GM12878 (cell line): ENCODE data around the gene PPP2R5C. TPM values are rescaled to one million over a fixed set of nuclear protein-coding genes. Genes with fewer than 3 reads are reported as not detected.

Experiments
- ATAC-seq: fragments of 200-7000 bp; cut with Tn5 transposase; 3 replicates; pipeline ENCODE4 v1.9.1; 2020; ENCODE audit warnings: mild to moderate bottlenecking, moderate library complexity
- BruUV-seq: library from RNA; stranded (reverse); fragments of 400-500 nt; replicated peaks from 2 replicates; lab custom pipeline; 2021; lab: Mats Ljungman, UMichigan
- CTCF ChIA-PET: fragments of 300-600 bp; sonication (Branson Sonifier 250); formaldehyde crosslinking; extraction: SDS; loops from one replicate; lab custom pipeline; 2021; ENCODE audit warnings: inconsistent platforms; lab: Yijun Ruan, JAX
- POLR2A ChIA-PET: fragments of 350-600 bp; formaldehyde crosslinking; extraction: SDS; loops from one replicate; lab custom pipeline; 2021; ENCODE audit warnings: inconsistent platforms; lab: Charles Lee
- RAD21 ChIA-PET: fragments of 300-600 bp; sonication (Branson Sonifier 250); formaldehyde crosslinking; loops from one replicate; lab custom pipeline; 2023; ENCODE audit warnings: antibody characterized with exemption; ENCODE audit not compliant: unreplicated experiment; lab: Charles Lee
- SMC1A ChIA-PET: fragments of 300-600 bp; sonication (Branson Sonifier 250); formaldehyde crosslinking; loops from one replicate; lab custom pipeline; 2023; ENCODE audit not compliant: unreplicated experiment, uncharacterized antibody; lab: Charles Lee
- DNase-seq: peaks from one replicate; pipeline ENCODE4 v3.0.0-alpha.2; 2011; ENCODE audit warnings: low read depth, low spot score
- FAIRE-seq: peaks from 3 replicates; lab custom pipeline; 2011; peaks lifted over from hg19 to GRCh38; lab: Jason Lieb, UNC
- H2AFZ ChIP-seq: 2 replicates; pipeline ENCODE4 v1.6.0; 2011; ENCODE audit warnings: low read depth, low read length, control low read depth; ENCODE audit not compliant: control insufficient read depth
- H3K27ac ChIP-seq: 2 replicates; pipeline ENCODE4 v1.5.1; 2011; ENCODE audit warnings: control low read depth; ENCODE audit not compliant: control insufficient read depth, insufficient read depth
- H3K27me3 ChIP-seq, 2 experiments: replicated peaks in 1 of 2; 2 replicates each; pipeline versions ENCODE4 v1.6.0 to v1.6.1; 2011; ENCODE audit warnings: low read length in 1 of 2; ENCODE audit not compliant: control insufficient read depth in 2 of 2, insufficient read depth in 2 of 2
- H3K36me3 ChIP-seq, 2 experiments: 2 replicates each; pipeline ENCODE4 v1.5.1; 2011; ENCODE audit warnings: low read length in 1 of 2; ENCODE audit not compliant: control insufficient read depth in 2 of 2, insufficient read depth in 2 of 2
- H3K4me1 ChIP-seq: 2 replicates; pipeline ENCODE4 v1.6.1; 2011; ENCODE audit warnings: mild to moderate bottlenecking, low read length, moderate library complexity, mixed read lengths; ENCODE audit not compliant: control insufficient read depth, insufficient read depth
- H3K4me2 ChIP-seq: 2 replicates; pipeline ENCODE4 v1.6.0; 2011; ENCODE audit warnings: control low read depth; ENCODE audit not compliant: control insufficient read depth, insufficient read depth
- H3K4me3 ChIP-seq: fragments of 200-600 bp; sonication (generic); 2 replicates; pipeline ENCODE4 v1.5.1; 2016
- H3K79me2 ChIP-seq: 2 replicates; pipeline ENCODE4 v1.6.0; 2011; ENCODE audit warnings: low read length; ENCODE audit not compliant: control insufficient read depth, insufficient read depth
- H3K9ac ChIP-seq: 2 replicates; pipeline ENCODE4 v1.8.0; 2011; ENCODE audit warnings: low read length, control low read depth, mixed read lengths; ENCODE audit not compliant: control insufficient read depth, insufficient read depth
- H3K9me3 ChIP-seq: replicated peaks from 3 replicates; pipeline ENCODE4 v1.5.1; 2011; ENCODE audit warnings: mild to moderate bottlenecking, low read length; ENCODE audit not compliant: control insufficient read depth, insufficient read depth
- H4K20me1 ChIP-seq: 2 replicates; pipeline ENCODE4 v1.6.0; 2011; ENCODE audit not compliant: control insufficient read depth, insufficient read depth
- BCL11A ChIP-seq: IDR thresholded peaks from 2 replicates; pipeline ENCODE4 v1.6.1; 2011; ENCODE audit warnings: low read depth, low read length
- FOXM1 ChIP-seq: IDR thresholded peaks from 2 replicates; pipeline ENCODE4 v1.6.1; 2012; ENCODE audit warnings: low read depth, mild to moderate bottlenecking, inconsistent platforms, low read length, moderate library complexity
- GATAD2B ChIP-seq: fragments of 450-650 bp; conservative IDR thresholded peaks from 2 replicates; pipeline ENCODE4 v1.6.1; 2017; ENCODE audit warnings: low read depth, mild to moderate bottlenecking, moderate library complexity
- IKZF2 ChIP-seq, 2 experiments: fragments of 450-650 bp; IDR thresholded peaks; 2 replicates each; pipeline ENCODE4 v1.6.1; 2017; ENCODE audit warnings: mild to moderate bottlenecking in 2 of 2, moderate library complexity in 2 of 2
- KAT2A ChIP-seq: conservative IDR thresholded peaks from 2 replicates; pipeline ENCODE4 v1.6.1; 2011; ENCODE audit warnings: low read depth, low read length; ENCODE audit not compliant: control insufficient read depth
- MEF2B ChIP-seq: fragments of 450-650 bp; IDR thresholded peaks from 2 replicates; pipeline ENCODE4 v1.6.1; 2018; ENCODE audit warnings: mild to moderate bottlenecking, moderate library complexity; ENCODE audit not compliant: partially characterized antibody, poor library complexity, severe bottlenecking
- NFXL1 ChIP-seq: fragments of 450-650 bp; IDR thresholded peaks from 2 replicates; pipeline ENCODE4 v1.6.1; 2017; ENCODE audit warnings: antibody characterized with exemption, mild to moderate bottlenecking, borderline replicate concordance
- NR2F1 ChIP-seq: fragments of 450-650 bp; conservative IDR thresholded peaks from 2 replicates; pipeline ENCODE4 v1.6.1; 2017; ENCODE audit warnings: mild to moderate bottlenecking
- POU2F2 ChIP-seq: IDR thresholded peaks from 3 replicates; pipeline ENCODE4 v1.6.1; 2011; ENCODE audit warnings: low read depth, mild to moderate bottlenecking, low read length, borderline replicate concordance
- SREBF1 ChIP-seq: IDR thresholded peaks from 2 replicates; pipeline ENCODE4 v1.6.1; 2012; ENCODE audit warnings: mild to moderate bottlenecking, low read length
- STAT3 ChIP-seq: IDR thresholded peaks from 2 replicates; pipeline ENCODE4 v1.6.1; 2011; ENCODE audit warnings: low read depth, low read length, improper control_type of control experiment
- WGBS: methylation state at CpG from one replicate; pipeline ENCODE4 v1.1.6; 2016; ENCODE audit warnings: low lambda C conversion rate; ENCODE audit not compliant: insufficient replicate concordance, insufficient coverage; ENCODE audit errors: missing lambda C conversion rate; 5-methylcytosine and 5-hydroxymethylcytosine counted together
- in situ Hi-C: fragments of 300-500 bp; cut with MboI; formaldehyde crosslinking; loops from 9 replicates; pipeline ENCODE4 v1.14.3; 2018; ENCODE audit warnings: mixed read lengths
- intact Hi-C: fragments of 100-400 bp; cut with micrococcal nuclease; formaldehyde crosslinking; loops from one replicate; pipeline ENCODE4 v1.14.2; 2022; ENCODE audit not compliant: unreplicated experiment
- polyA plus RNA-seq, 11 experiments: library from polyadenylated mRNA; depleted of rRNA in 4 of 11; unstranded in 6 of 11; stranded (reverse) in 5 of 11; fragments of >200 nt; fragmentation: Nextera tagmentation in 4 of 11; fragmentation: Illumina TruSeq in 1 of 11; extraction: Ambion mirVana in 4 of 11; extraction: Trizol in 1 of 11; gene quantifications; 1 replicate in 1 of 11; 2 replicates in 10 of 11; pipeline versions ENCODE4 v1.2.1 to v1.2.3, GENCODE V29; 2011 to 2016; ENCODE audit warnings: inconsistent platforms in 2 of 11, missing spikeins in 2 of 11, low read depth in 1 of 11
- total RNA-seq, 4 experiments: library from RNA; depleted of rRNA in 3 of 4; stranded (reverse); fragments of >200 nt in 3 of 4; fragmentation: Illumina TruSeq in 1 of 4; extraction: Trizol in 1 of 4; gene quantifications; 2 replicates each; pipeline versions ENCODE4 v1.2.1 to v1.2.3, GENCODE V29; 2013 to 2021
- TF ChIP-seq, protein P1 (sequence below): fragments of 450-650 bp; IDR thresholded peaks from 2 replicates; pipeline ENCODE4 v1.6.1; 2014; ENCODE audit warnings: mild to moderate bottlenecking
- TF ChIP-seq, protein P2 (sequence below): IDR thresholded peaks from 2 replicates; pipeline ENCODE4 v1.6.1; 2012; ENCODE audit warnings: mild to moderate bottlenecking, low read depth, low read length

PPP2R5C gene
- total and polyA plus RNA-seq, 10 of the 15 experiments (the other 5 are each of a cell fraction or from before 2014, with no cell fraction given): 106 to 199 (median 144) TPM

DNA sequence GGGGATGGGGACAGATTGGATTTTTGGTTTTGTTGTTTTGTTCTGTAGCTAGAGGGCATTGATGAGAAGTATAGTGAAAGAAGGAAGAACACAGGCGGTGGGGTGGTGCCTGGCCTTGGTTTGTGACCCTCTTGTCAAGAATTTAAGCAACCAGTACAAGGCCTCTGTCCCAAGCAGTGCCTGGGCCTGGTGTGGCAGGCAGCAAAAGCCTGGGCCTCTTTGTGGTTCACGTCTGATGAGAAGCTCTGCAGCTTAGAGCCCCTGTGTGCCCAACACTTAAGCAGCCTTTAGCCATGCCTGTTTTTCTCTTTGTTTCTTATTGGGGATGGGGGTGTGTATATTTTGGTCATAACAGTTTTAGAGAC, 98.0 kb downstream of the PPP2R5C start:
- ChIA-PET SMC1A (interaction anchor here (1.0 to 2.0 kb wide), 6 partner anchors 9 to 36 kb away, joined by 3 to 6 read pairs (median 4); no protein-coding TSS in a partner anchor), POLR2A (interaction anchor here (0.7 to 1.6 kb wide), 3 partner anchors 14 to 50 kb away, joined by 3 to 4 read pairs (median 4); no protein-coding TSS in a partner anchor), CTCF (interaction anchor here (1.0 to 1.6 kb wide), 4 partner anchors 15 to 89 kb away, joined by 3 to 6 read pairs (median 4); no protein-coding TSS in a partner anchor), RAD21 (interaction anchor here (0.6 to 1.2 kb wide), 3 partner anchors 8 to 89 kb away, joined by 3 to 7 read pairs (median 5); no protein-coding TSS in a partner anchor)
- FAIRE-seq (no peak), DNase-seq (no peak), ATAC-seq (peak; percentile 60)
- Histone ChIP-seq H3K27me3 (no peaks in the 10 kb centered on the region), H3K4me3 (no peak overlapping the region), H2AFZ (no peak overlapping the region), H3K27ac (peak overlapping the region; percentile 59), H3K4me1 (peaks cover 10% of the 10 kb centered on the region), H3K9ac (peak overlapping the region; percentile 24; the same call in 1 of the 2 replicates), H4K20me1 (no peaks in the 10 kb centered on the region), H3K36me3 (peaks cover 6 to 9% of the 10 kb centered on the region in 2 experiments), H3K79me2 (peaks cover 16% of the 10 kb centered on the region), H3K4me2 (peak overlapping the region; percentile 21; the same call in 1 of the 2 replicates), H3K9me3 (no peaks in the 10 kb centered on the region)
- intact Hi-C loops: no loop called here
- BruUV-seq: no TSS peak
- in situ Hi-C loops: no loop called here
- WGBS: 97% methylated on average over 2 of the region's 2 CpGs
- TF ChIP-seq SREBF1 (no peak), KAT2A (no peak), FOXM1 (no peak)
- TF ChIP-seq, protein P1, sequence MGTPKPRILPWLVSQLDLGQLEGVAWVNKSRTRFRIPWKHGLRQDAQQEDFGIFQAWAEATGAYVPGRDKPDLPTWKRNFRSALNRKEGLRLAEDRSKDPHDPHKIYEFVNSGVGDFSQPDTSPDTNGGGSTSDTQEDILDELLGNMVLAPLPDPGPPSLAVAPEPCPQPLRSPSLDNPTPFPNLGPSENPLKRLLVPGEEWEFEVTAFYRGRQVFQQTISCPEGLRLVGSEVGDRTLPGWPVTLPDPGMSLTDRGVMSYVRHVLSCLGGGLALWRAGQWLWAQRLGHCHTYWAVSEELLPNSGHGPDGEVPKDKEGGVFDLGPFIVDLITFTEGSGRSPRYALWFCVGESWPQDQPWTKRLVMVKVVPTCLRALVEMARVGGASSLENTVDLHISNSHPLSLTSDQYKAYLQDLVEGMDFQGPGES: no peak

DNA sequence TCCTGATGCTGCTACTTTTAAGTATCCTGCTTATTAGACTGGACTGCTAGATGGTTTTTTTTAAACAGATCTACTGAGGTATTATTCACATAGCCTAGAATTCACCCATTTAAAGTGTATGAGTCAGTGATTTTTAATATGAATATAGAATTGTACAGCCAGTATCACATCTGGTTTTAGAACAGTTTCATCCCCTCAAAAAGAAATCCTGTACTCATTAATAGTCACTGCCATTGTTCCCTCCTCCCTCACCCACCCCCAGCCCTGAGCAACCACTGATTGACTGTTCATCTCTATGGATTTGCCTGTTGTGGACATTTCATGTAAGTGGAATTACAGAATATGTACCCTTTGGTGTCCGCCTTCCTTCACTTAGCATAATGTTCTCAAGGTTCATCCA, 98.4 kb downstream of the PPP2R5C start:
- H3K4me2 ChIP-seq: no peak overlapping the region
- H3K79me2 ChIP-seq: peaks cover 16% of the 10 kb centered on the region
- no peaks in the 10 kb centered on the region for H3K27me3 ChIP-seq
- 100% methylated on average over 1 of the region's 1 CpG for WGBS
- no peak overlapping the region for H3K27ac ChIP-seq
- H4K20me1 ChIP-seq: no peaks in the 10 kb centered on the region
- FAIRE-seq: no peak
- no peaks in the 10 kb centered on the region for H3K9me3 ChIP-seq
- no TSS peak for BruUV-seq
- intact Hi-C loops (no loop called here), in situ Hi-C loops (no loop called here)
- no peak overlapping the region for H3K9ac ChIP-seq
- no peak for ATAC-seq
- SMC1A ChIA-PET: interaction anchor here (1.0 to 2.0 kb wide), 6 partner anchors 9 to 36 kb away, joined by 3 to 6 read pairs (median 4); no protein-coding TSS in a partner anchor
- no peak for DNase-seq
- CTCF ChIA-PET: interaction anchor here (1.0 to 1.6 kb wide), 4 partner anchors 15 to 89 kb away, joined by 3 to 6 read pairs (median 4); no protein-coding TSS in a partner anchor
- H3K4me3 ChIP-seq: no peak overlapping the region
- H3K4me1 ChIP-seq: peaks cover 10% of the 10 kb centered on the region
- POLR2A ChIA-PET: interaction anchor here (0.7 to 1.6 kb wide), 3 partner anchors 15 to 50 kb away, joined by 3 to 4 read pairs (median 4); no protein-coding TSS in a partner anchor
- peaks cover 7 to 9% of the 10 kb centered on the region in 2 experiments for H3K36me3 ChIP-seq
- RAD21 ChIA-PET: interaction anchor here (0.6 to 1.2 kb wide), 2 partner anchors 16 to 89 kb away, joined by 5 to 7 read pairs; no protein-coding TSS in a partner anchor
- no peak overlapping the region for H2AFZ ChIP-seq
- TF ChIP-seq IKZF2 (IDR thresholded peaks at IDR 0.05) (no peak), POU2F2 (no peak), STAT3 (no peak), BCL11A (no peak), MEF2B (no peak), NFXL1 (no peak), GATAD2B (no peak), NR2F1 (no peak)
- TF ChIP-seq, protein P2, sequence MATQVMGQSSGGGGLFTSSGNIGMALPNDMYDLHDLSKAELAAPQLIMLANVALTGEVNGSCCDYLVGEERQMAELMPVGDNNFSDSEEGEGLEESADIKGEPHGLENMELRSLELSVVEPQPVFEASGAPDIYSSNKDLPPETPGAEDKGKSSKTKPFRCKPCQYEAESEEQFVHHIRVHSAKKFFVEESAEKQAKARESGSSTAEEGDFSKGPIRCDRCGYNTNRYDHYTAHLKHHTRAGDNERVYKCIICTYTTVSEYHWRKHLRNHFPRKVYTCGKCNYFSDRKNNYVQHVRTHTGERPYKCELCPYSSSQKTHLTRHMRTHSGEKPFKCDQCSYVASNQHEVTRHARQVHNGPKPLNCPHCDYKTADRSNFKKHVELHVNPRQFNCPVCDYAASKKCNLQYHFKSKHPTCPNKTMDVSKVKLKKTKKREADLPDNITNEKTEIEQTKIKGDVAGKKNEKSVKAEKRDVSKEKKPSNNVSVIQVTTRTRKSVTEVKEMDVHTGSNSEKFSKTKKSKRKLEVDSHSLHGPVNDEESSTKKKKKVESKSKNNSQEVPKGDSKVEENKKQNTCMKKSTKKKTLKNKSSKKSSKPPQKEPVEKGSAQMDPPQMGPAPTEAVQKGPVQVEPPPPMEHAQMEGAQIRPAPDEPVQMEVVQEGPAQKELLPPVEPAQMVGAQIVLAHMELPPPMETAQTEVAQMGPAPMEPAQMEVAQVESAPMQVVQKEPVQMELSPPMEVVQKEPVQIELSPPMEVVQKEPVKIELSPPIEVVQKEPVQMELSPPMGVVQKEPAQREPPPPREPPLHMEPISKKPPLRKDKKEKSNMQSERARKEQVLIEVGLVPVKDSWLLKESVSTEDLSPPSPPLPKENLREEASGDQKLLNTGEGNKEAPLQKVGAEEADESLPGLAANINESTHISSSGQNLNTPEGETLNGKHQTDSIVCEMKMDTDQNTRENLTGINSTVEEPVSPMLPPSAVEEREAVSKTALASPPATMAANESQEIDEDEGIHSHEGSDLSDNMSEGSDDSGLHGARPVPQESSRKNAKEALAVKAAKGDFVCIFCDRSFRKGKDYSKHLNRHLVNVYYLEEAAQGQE: no peak
